Small intestine (tissue), 7 donors: ENCODE measurements around the gene PDGFD. TPM values are rescaled to one million over a fixed set of nuclear protein-coding genes. Genes with fewer than 3 reads are reported as not detected.

Experiments
- DNase-seq, 2 donors: peaks; one replicate each; pipeline versions ENCODE4 v3.0.0 to v3.0.0-alpha.2; 2013
- FAIRE-seq: peaks from 2 replicates; lab custom pipeline; 2012; peaks lifted over from hg19 to GRCh38; lab: Jason Lieb, UNC
- H3K27ac ChIP-seq, 3 donors: one replicate each; pipeline ENCODE4 v1.5.1; 2013; ENCODE audit warnings: low read length in 2 of 3, mild to moderate bottlenecking in 2 of 3, control low read depth in 1 of 3, inconsistent platforms in 1 of 3, low read depth in 1 of 3, moderate library complexity in 1 of 3
- H3K27me3 ChIP-seq, 3 donors: one replicate each; pipeline ENCODE4 v1.6.1; 2013; ENCODE audit warnings: low read length in 3 of 3, inconsistent platforms in 1 of 3; ENCODE audit not compliant: control insufficient read depth in 3 of 3, insufficient read depth in 3 of 3
- H3K36me3 ChIP-seq, 3 donors: one replicate each; pipeline ENCODE4 v1.6.1; 2013; ENCODE audit warnings: low read length in 3 of 3, inconsistent platforms in 1 of 3, low read depth in 1 of 3, mild to moderate bottlenecking in 1 of 3, moderate library complexity in 1 of 3; ENCODE audit not compliant: control insufficient read depth in 3 of 3, insufficient read depth in 2 of 3
- H3K4me1 ChIP-seq, 3 donors: one replicate each; pipeline ENCODE4 v1.6.1; 2013; ENCODE audit warnings: low read length in 2 of 3, inconsistent platforms in 1 of 3, low read depth in 1 of 3, mild to moderate bottlenecking in 1 of 3, moderate library complexity in 1 of 3; ENCODE audit not compliant: control insufficient read depth in 3 of 3, insufficient read depth in 2 of 3
- H3K4me3 ChIP-seq, 3 donors: one replicate each; pipeline ENCODE4 v1.5.1; 2013; ENCODE audit warnings: low read length in 3 of 3, control low read depth in 1 of 3, inconsistent platforms in 1 of 3, low read depth in 1 of 3, mild to moderate bottlenecking in 1 of 3, moderate library complexity in 1 of 3
- H3K9me3 ChIP-seq, 2 donors: one replicate each; pipeline ENCODE4 v1.6.1; 2013; ENCODE audit warnings: low read depth in 1 of 2, low read length in 1 of 2; ENCODE audit not compliant: control insufficient read depth in 2 of 2, insufficient read depth in 1 of 2
- WGBS, 3 donors: extraction: QIAGEN DNeasy Blood & Tissue Kit; methylation state at CpG; one replicate each; pipeline ENCODE4 v1.1.7; 2013; 5-methylcytosine and 5-hydroxymethylcytosine counted together
- polyA plus RNA-seq, 4 donors: library from polyadenylated mRNA; stranded (reverse) in 3 of 4; unstranded in 1 of 4; fragments of 200-250 nt in 3 of 4; fragments of 120-200 nt in 1 of 4; gene quantifications; one replicate each; pipeline versions ENCODE4 v1.2.1 to v1.2.3, GENCODE V29; 2013
- donor health status: healthy with polysubstance abuse.
- donor health status: control.
- donor health status: control.
- donor health status: Bipolar disorder and iron deficiency.
- donor health status: healthy.

PDGFD gene
- polyA plus RNA-seq, 4 donors, result 0.81 to 20.0 (median 3.5) TPM; not detected in 1

- Histone ChIP-seq H3K4me3 (no peak overlapping the region), H3K4me1 (no peaks in the 10 kb centered on the region), H3K9me3 (peaks cover 0 to 6% of the 10 kb centered on the region in 2 donors), H3K27me3 (no peaks in the 10 kb centered on the region), H3K27ac (no peak overlapping the region), H3K36me3 (no peaks in the 10 kb centered on the region)
- FAIRE-seq, result no peak
- WGBS, 3 donors, result 92 to 94% (median 93%) methylated on average over 21 of the region's 21 CpGs
- no peak for DNase-seq
Measured at GRCh38 chr11:104036995-104037394, 127.0 kb downstream of the PDGFD start.

GRCh38 chr11:104036588-104036987 lies 127.4 kb downstream of the PDGFD start, which contains the start of gene DDI1:
TSS of gene DDI1 (plus strand) at chr11:104036640. CDS start at chr11:104036823, 183 bp downstream.
- Histone ChIP-seq H3K9me3 (peaks cover 0 to 6% of the 10 kb centered on the region in 2 donors), H3K36me3 (no peaks in the 10 kb centered on the region), H3K27ac (no peak within 1 kb of the TSS), H3K4me1 (no peaks in the 10 kb centered on the region), H3K27me3 (no peaks in the 10 kb centered on the region), H3K4me3 (no peak within 1 kb of the TSS)
- 94 to 97% (median 95%) methylated on average over 17 to 26 of the region's 26 CpGs for WGBS, 3 donors
- FAIRE-seq (no peak), DNase-seq (no peak)

GRCh38 chr11:104033561-104033960 lies 130.4 kb downstream of the PDGFD start:
- peak overlapping the region in 1 of 3 donors; percentile 64 for H3K27ac ChIP-seq
- H3K4me1 ChIP-seq, result no peaks in the 10 kb centered on the region
- DNase-seq (peak in 1 of 2 donors; percentile 63), FAIRE-seq (no peak)
- WGBS, 3 donors, result 78 to 86% (median 81%) methylated on average over 1 of the region's 1 CpG
- no peaks in the 10 kb centered on the region for H3K36me3 ChIP-seq
- peaks cover 0 to 6% of the 10 kb centered on the region in 2 donors for H3K9me3 ChIP-seq
- H3K4me3 ChIP-seq, result no peak overlapping the region
- H3K27me3 ChIP-seq, result no peaks in the 10 kb centered on the region

GRCh38 chr11:104033134-104033533 lies 130.8 kb downstream of the PDGFD start:
- Histone ChIP-seq H3K27me3 (no peaks in the 10 kb centered on the region), H3K36me3 (no peaks in the 10 kb centered on the region), H3K4me1 (no peaks in the 10 kb centered on the region), H3K4me3 (no peak overlapping the region), H3K27ac (peak overlapping the region in 1 of 3 donors; percentile 64), H3K9me3 (peaks cover 0 to 6% of the 10 kb centered on the region in 2 donors)
- DNase-seq (peak in 1 of 2 donors; percentile 83), FAIRE-seq (no peak)

- peak in 1 of 2 donors; percentile 15 for DNase-seq
- no peak for FAIRE-seq
- no peaks in the 10 kb centered on the region for H3K4me1 ChIP-seq
- H3K27me3 ChIP-seq, result no peaks in the 10 kb centered on the region
- H3K4me3 ChIP-seq, result no peak overlapping the region
- no peaks in the 10 kb centered on the region for H3K9me3 ChIP-seq
- H3K36me3 ChIP-seq, result no peaks in the 10 kb centered on the region
- no peak overlapping the region for H3K27ac ChIP-seq
- 9 to 47% (median 31%) methylated on average over 3 of the region's 3 CpGs for WGBS, 3 donors
Measured at GRCh38 chr11:104028476-104029263, 135.3 kb downstream of the PDGFD start.

GRCh38 chr11:104024572-104024971 lies 139.4 kb downstream of the PDGFD start:
- H3K36me3 ChIP-seq, result no peaks in the 10 kb centered on the region
- no peaks in the 10 kb centered on the region for H3K27me3 ChIP-seq
- no peaks in the 10 kb centered on the region for H3K9me3 ChIP-seq
- no peak overlapping the region for H3K4me3 ChIP-seq
- no peak overlapping the region for H3K27ac ChIP-seq
- no peak for FAIRE-seq
- 87 to 96% (median 88%) methylated on average over 2 of the region's 2 CpGs for WGBS, 3 donors
- H3K4me1 ChIP-seq, result no peaks in the 10 kb centered on the region
- DNase-seq, result no peak

GRCh38 chr11:104015649-104016415 lies 148.1 kb downstream of the PDGFD start:
- Histone ChIP-seq H3K4me3 (no peak overlapping the region), H3K27me3 (no peaks in the 10 kb centered on the region), H3K9me3 (no peaks in the 10 kb centered on the region), H3K36me3 (no peaks in the 10 kb centered on the region), H3K4me1 (no peaks in the 10 kb centered on the region), H3K27ac (no peak overlapping the region)
- DNase-seq (no peak), FAIRE-seq (no peak)
- 66 to 79% (median 74%) methylated on average over 3 of the region's 3 CpGs for WGBS, 3 donors

GRCh38 chr11:104011044-104011443 lies 152.9 kb downstream of the PDGFD start:
- no peaks in the 10 kb centered on the region for H3K36me3 ChIP-seq
- DNase-seq, result no peak
- FAIRE-seq, result no peak
- no peak overlapping the region for H3K4me3 ChIP-seq
- H3K9me3 ChIP-seq, result no peaks in the 10 kb centered on the region
- no peak overlapping the region for H3K27ac ChIP-seq
- 81 to 83% (median 82%) methylated on average over 2 of the region's 2 CpGs for WGBS, 3 donors
- H3K27me3 ChIP-seq, result no peaks in the 10 kb centered on the region
- H3K4me1 ChIP-seq, result no peaks in the 10 kb centered on the region
